Thymus (tissue), 11 donors: ENCODE results near the gene PEAK1. TPM values are rescaled to one million over a fixed set of nuclear protein-coding genes. Genes with fewer than 3 reads are reported as not detected.

Experiments
- DNase-seq, 9 donors: peaks; one replicate each; pipeline ENCODE4 v3.0.0-alpha.2; 2013; ENCODE audit warnings: low spot score in 9 of 9, low read depth in 6 of 9, missing footprints in 1 of 9
- H3K27ac ChIP-seq, 2 donors: one replicate each; pipeline ENCODE4 v1.5.1; 2013; ENCODE audit warnings: control low read depth in 1 of 2, low read depth in 1 of 2, low read length in 1 of 2, mild to moderate bottlenecking in 1 of 2, moderate library complexity in 1 of 2
- H3K27me3 ChIP-seq, 2 donors: one replicate each; pipeline ENCODE4 v1.5.1; 2013; ENCODE audit warnings: low read length in 1 of 2; ENCODE audit not compliant: control insufficient read depth in 2 of 2, insufficient read depth in 1 of 2
- H3K36me3 ChIP-seq, 2 donors: one replicate each; pipeline ENCODE4 v1.5.1; 2013; ENCODE audit warnings: low read length in 1 of 2, mild to moderate bottlenecking in 1 of 2, moderate library complexity in 1 of 2; ENCODE audit not compliant: control insufficient read depth in 2 of 2, insufficient read depth in 2 of 2
- H3K4me1 ChIP-seq, 2 donors: one replicate each; pipeline ENCODE4 v1.5.1; 2013; ENCODE audit warnings: low read length in 2 of 2; ENCODE audit not compliant: control insufficient read depth in 2 of 2, insufficient read depth in 2 of 2
- H3K4me3 ChIP-seq, 2 donors: one replicate each; pipeline ENCODE4 v1.5.1; 2013; ENCODE audit warnings: low read length in 2 of 2, control low read depth in 1 of 2, mild to moderate bottlenecking in 1 of 2
- H3K9me3 ChIP-seq, 2 donors: one replicate each; pipeline ENCODE4 v1.5.1; 2013; ENCODE audit warnings: low read length in 1 of 2, mild to moderate bottlenecking in 1 of 2; ENCODE audit not compliant: control insufficient read depth in 2 of 2, insufficient read depth in 1 of 2
- WGBS: extraction: QIAGEN DNeasy Blood & Tissue Kit; methylation state at CpG from one replicate; pipeline ENCODE4 v1.1.7; 2013; 5-methylcytosine and 5-hydroxymethylcytosine counted together
- polyA plus RNA-seq: library from polyadenylated mRNA; stranded (reverse); fragments of 200-250 nt; gene quantifications from one replicate; pipeline ENCODE4 v1.2.3, GENCODE V29; 2013
- total RNA-seq: library from RNA; stranded (reverse); fragments of 120-200 nt; gene quantifications from one replicate; pipeline ENCODE4 v1.2.4, GENCODE V29; 2013
- donor health status: healthy.

The PEAK1 gene
- total and polyA plus RNA-seq, 2 donors: 4.7 to 7.8 TPM

GRCh38 chr15:77384589-77385359, 35.1 kb downstream of the PEAK1 start:
- no peaks in the 10 kb centered on the region for H3K36me3 ChIP-seq
- no peak for DNase-seq
- no peak overlapping the region for H3K4me3 ChIP-seq
- no peaks in the 10 kb centered on the region for H3K27me3 ChIP-seq
- no peaks in the 10 kb centered on the region for H3K4me1 ChIP-seq
- H3K27ac ChIP-seq: no peak overlapping the region
- H3K9me3 ChIP-seq: no peaks in the 10 kb centered on the region

- no peaks in the 10 kb centered on the region for H3K27me3 ChIP-seq
- DNase-seq: no peak
- no peak overlapping the region for H3K4me3 ChIP-seq
- no peaks in the 10 kb centered on the region for H3K36me3 ChIP-seq
- H3K9me3 ChIP-seq: no peaks in the 10 kb centered on the region
- H3K27ac ChIP-seq: no peak overlapping the region
- no peaks in the 10 kb centered on the region for H3K4me1 ChIP-seq
Measured at GRCh38 chr15:77384086-77384485, 35.8 kb downstream of the PEAK1 start.

GRCh38 chr15:77380033-77380432, 39.9 kb downstream of the PEAK1 start:
- 99% methylated on average over 4 of the region's 4 CpGs for WGBS
- Histone ChIP-seq H3K27me3 (no peaks in the 10 kb centered on the region), H3K4me3 (no peak overlapping the region), H3K36me3 (no peaks in the 10 kb centered on the region), H3K27ac (no peak overlapping the region), H3K9me3 (no peaks in the 10 kb centered on the region), H3K4me1 (no peaks in the 10 kb centered on the region)
- no peak for DNase-seq

GRCh38 chr15:77376770-77377169, 43.1 kb downstream of the PEAK1 start:
- DNase-seq: no peak
- Histone ChIP-seq H3K36me3 (no peaks in the 10 kb centered on the region), H3K4me1 (no peaks in the 10 kb centered on the region), H3K9me3 (no peaks in the 10 kb centered on the region), H3K27ac (no peak overlapping the region), H3K27me3 (no peaks in the 10 kb centered on the region), H3K4me3 (no peak overlapping the region)
- WGBS: 100% methylated on average over 1 of the region's 1 CpG

GRCh38 chr15:77375133-77375532, 44.8 kb downstream of the PEAK1 start:
- 98% methylated on average over 1 of the region's 1 CpG for WGBS
- no peaks in the 10 kb centered on the region for H3K4me1 ChIP-seq
- H3K4me3 ChIP-seq: no peak overlapping the region
- no peaks in the 10 kb centered on the region for H3K27me3 ChIP-seq
- no peaks in the 10 kb centered on the region for H3K9me3 ChIP-seq
- no peak overlapping the region for H3K27ac ChIP-seq
- no peak for DNase-seq
- H3K36me3 ChIP-seq: no peaks in the 10 kb centered on the region

- H3K4me1 ChIP-seq: no peaks in the 10 kb centered on the region
- H3K9me3 ChIP-seq: no peaks in the 10 kb centered on the region
- no peak for DNase-seq
- WGBS: 71% methylated on average over 4 of the region's 4 CpGs
- no peaks in the 10 kb centered on the region for H3K27me3 ChIP-seq
- H3K27ac ChIP-seq: no peak overlapping the region
- H3K4me3 ChIP-seq: no peak overlapping the region
- no peaks in the 10 kb centered on the region for H3K36me3 ChIP-seq
Measured at GRCh38 chr15:77373441-77373840, 46.5 kb downstream of the PEAK1 start.

GRCh38 chr15:77371850-77372563, 47.9 kb downstream of the PEAK1 start:
- 98% methylated on average over 5 of the region's 5 CpGs for WGBS
- H3K27ac ChIP-seq: no peak overlapping the region
- no peaks in the 10 kb centered on the region for H3K9me3 ChIP-seq
- DNase-seq: no peak
- no peaks in the 10 kb centered on the region for H3K36me3 ChIP-seq
- no peak overlapping the region for H3K4me3 ChIP-seq
- H3K4me1 ChIP-seq: no peaks in the 10 kb centered on the region
- no peaks in the 10 kb centered on the region for H3K27me3 ChIP-seq

- Histone ChIP-seq H3K9me3 (no peaks in the 10 kb centered on the region), H3K27me3 (no peaks in the 10 kb centered on the region), H3K36me3 (no peaks in the 10 kb centered on the region), H3K27ac (no peak overlapping the region), H3K4me3 (no peak overlapping the region), H3K4me1 (no peaks in the 10 kb centered on the region)
- DNase-seq: no peak
- WGBS: 98% methylated on average over 8 of the region's 8 CpGs
Measured at GRCh38 chr15:77370580-77370979, 49.3 kb downstream of the PEAK1 start.

- 98% methylated on average over 4 of the region's 4 CpGs for WGBS
- Histone ChIP-seq H3K36me3 (no peaks in the 10 kb centered on the region), H3K4me1 (no peaks in the 10 kb centered on the region), H3K27me3 (no peaks in the 10 kb centered on the region), H3K9me3 (no peaks in the 10 kb centered on the region), H3K27ac (no peak overlapping the region), H3K4me3 (no peak overlapping the region)
- no peak for DNase-seq
Measured at GRCh38 chr15:77369168-77369567, 50.7 kb downstream of the PEAK1 start.
